HG03095 (cell line): ENCODE data around the gene KCNJ10.
A peak's percentile ranks its signal among the peaks of the same experiment; 100 is the strongest.
"Not testable (repeated sequence)": the region's sequence is repeated elsewhere in the genome, so short reads cannot be mapped to it uniquely, and the experiment has no call there.

Source experiments
- ATAC-seq: cut with Tn5 transposase; IDR thresholded peaks from one replicate; pipeline ENCODE4 v1.9.1; 2021; ENCODE audit warnings: moderate library complexity; ENCODE audit not compliant: unreplicated experiment

Gene KCNJ10

GRCh38 chr1:160062230-160062532, 7.8 kb downstream of the KCNJ10 start:
- ATAC-seq, result no peak

GRCh38 chr1:160061369-160062229, 8.4 kb downstream of the KCNJ10 start:
- ATAC-seq, result no peak

DNA sequence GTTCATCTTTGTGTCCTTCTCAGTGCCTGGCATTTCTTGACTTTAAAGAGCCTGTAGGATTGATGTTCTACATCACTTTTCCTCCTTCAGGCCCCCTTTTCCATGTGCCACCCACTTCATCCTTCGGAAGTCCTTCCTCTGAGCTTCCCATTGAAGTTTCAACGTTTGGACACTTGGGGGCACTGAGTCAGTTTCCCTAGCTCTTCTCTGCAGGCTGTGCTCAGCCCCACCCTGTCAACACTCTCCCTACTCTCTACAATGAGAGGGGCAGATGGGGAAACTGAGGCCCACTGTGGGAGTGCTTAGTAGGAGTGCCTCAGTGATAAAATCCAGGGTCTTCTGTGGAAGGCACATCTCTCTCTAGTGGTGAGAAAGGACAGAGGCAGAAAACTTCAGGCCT, 11.9 kb downstream of the KCNJ10 start:
- no peak for ATAC-seq

DNA sequence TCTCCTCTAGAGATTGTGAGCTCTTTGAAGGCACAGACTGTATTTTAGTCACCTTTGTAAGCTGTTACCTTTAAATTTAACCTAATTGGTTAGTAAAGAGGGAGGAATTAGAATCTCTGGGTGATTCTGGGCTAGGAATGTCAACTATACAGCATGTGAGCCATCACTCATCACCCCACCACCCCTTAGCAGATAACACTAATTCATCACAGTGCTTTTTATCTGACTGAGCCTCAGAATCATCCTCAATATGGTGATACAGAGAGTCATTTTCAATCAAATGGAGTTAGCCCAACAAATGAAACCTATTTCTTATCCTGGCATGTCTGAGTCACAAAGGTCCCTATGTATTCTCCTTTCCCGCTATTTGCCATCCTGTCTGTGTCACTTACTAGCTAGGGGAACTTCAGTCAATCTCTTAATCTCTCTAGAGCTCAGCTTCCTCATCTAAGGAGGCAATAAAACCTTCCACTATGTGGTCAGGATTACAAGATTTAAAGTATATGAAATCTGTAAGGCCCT, 13.3 kb downstream of the KCNJ10 start:
- no peak for ATAC-seq

- no peak for ATAC-seq
These were observed 16.2 kb downstream of the KCNJ10 start for GRCh38 chr1:160053548-160054365.

- no peak for ATAC-seq
These were observed 17.0 kb downstream of the KCNJ10 start for GRCh38 chr1:160052936-160053335.

GRCh38 chr1:160050619-160051018, 19.3 kb downstream of the KCNJ10 start:
- no peak for ATAC-seq

- not testable (repeated sequence) for ATAC-seq
These were observed 19.8 kb downstream of the KCNJ10 start for GRCh38 chr1:160050182-160050581.

DNA sequence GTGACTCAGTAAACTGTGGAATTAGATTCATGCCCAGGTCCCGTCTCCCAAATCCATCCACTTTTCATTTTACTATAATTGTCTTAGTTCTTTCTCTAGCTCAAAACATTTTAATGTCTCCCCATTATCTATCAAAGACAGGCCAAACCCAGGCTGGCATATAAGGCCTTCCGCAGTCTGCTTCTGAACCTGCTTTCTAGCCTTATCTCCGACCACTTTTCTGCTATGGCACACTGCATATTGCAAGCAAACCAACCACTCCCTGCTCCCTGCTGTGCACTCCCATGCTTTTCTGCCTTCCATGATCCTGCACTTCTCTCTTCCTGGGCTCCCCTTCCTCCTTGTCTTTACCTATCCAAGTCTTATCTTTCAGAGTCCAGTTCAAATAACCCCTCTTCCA, 20.9 kb downstream of the KCNJ10 start:
- ATAC-seq, result no peak

DNA sequence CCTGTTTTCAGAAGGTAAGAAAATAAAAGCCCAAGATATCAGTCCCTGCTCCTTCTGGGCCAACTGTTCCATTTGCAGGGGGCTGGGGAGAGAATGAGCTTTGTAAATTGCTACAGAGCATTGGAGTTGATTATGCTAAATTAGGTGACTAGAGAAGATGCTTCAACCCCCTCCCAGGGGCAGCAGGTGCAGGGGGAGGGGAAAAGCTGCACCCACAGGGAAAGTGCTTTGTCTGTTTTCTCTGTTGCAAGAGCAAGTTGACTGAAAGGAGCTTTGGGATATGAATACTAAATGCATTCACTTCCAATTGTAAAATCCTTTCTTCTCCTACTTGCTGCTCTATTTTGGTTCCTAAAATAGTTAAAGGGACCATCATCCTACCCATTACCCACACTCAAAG, 21.6 kb downstream of the KCNJ10 start:
- ATAC-seq, result no peak

GRCh38 chr1:160047111-160047991, 22.6 kb downstream of the KCNJ10 start:
- no peak for ATAC-seq

DNA sequence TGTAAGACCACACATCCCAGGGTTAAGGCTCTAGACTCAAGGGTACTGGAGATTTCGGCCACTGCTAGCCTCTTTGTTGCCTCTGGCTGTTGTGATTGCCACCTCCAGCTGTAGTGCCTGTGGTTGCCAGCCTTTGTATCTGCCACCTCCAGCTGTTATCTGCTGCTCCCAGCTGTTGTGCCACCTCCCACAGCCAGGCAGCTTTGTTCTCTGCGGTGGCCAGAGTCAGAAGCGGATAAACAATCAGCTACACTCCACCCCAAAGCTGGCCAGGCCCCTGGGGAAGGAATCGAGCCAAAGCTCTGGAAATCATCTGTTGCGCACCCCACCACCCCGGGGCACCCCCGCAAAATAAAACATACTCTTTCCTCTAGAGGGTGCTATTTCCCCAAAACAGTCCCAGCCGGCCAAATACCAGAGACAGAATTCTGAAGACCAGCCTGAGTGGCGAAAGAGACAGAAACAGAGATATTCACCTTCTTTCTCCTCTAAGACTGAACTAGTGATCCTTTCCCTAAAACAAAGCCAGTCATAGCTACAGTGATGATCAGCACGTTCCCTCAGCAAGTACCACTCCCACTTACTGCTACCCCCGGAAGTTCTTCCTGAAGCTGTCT, 23.4 kb downstream of the KCNJ10 start:
- ATAC-seq, result peak; percentile 68

DNA sequence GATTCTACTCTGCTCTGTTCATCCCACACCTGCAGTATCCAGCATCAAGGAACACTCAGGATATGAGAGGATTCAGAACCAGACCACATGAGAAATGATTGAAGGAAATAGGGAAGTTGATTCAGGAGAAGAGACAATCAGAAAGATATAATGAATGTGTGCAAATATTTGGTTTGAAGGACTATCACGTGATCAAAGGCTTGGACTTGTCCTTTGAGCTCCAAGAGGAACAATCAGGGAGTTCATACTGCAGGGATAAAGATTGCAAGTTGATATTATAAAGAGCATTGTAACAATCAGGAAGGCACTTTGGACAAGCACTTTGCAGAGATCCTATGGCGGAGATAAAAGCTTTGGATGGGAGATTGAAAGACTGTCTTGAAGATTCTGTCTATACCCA, 24.3 kb downstream of the KCNJ10 start:
- no peak for ATAC-seq

GRCh38 chr1:160043543-160043942, 26.4 kb downstream of the KCNJ10 start:
- ATAC-seq, result no peak

DNA sequence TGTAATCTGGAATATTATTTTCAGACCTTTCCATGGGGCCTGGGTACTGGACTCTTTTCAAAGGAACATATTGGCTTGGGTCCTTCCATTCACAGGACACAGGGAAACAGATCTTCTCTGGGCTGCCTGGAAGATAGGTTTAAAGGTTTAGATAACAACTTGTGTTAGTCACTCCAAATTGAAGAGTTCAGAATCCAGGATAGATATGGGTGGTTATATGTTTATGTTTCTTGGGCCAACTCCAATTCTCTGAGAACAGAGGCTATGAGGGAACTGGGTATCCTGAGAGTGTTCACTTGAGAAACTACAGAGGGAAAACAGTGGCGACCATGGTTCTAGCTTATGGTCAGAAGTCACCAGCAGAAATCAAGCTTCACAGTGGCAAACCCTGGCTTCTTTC, 29.5 kb downstream of the KCNJ10 start:
- ATAC-seq, result no peak

DNA sequence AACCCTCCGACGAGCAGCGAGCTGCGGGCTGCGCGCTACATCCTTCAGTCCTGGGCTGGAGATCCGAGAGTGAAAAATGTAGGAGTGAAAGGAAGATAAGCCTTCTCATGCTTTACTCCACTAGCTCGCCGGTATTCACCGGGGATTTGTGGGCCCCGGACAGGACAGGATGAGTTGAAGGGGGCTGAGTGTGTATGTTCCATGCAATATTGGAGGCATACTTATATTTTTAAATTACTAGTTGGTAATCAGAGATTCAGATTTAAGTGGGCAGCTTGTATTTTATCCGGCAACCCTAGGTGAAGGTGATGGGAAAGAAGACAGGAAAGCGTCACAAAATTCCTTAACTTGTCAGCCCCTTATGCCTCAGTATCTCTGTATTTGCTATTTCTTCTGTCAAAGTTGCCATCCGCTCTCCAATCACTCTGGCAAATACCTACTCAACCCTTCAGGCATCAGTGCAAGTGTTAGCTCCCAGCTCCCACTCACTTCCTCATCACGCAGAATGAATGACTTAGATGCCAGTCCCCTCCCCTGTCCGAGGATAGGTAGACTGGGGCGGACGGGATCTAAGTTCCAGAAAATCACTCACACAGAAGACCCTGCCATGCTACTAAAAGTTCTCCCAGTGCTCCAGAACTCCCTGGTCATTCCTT, 37.7 kb downstream of the KCNJ10 start:
- peak; percentile 17 for ATAC-seq

GRCh38 chr1:160031365-160032164, 38.4 kb downstream of the KCNJ10 start, which contains the start of gene PIGM:
PIGM (minus strand) TSS chr1:160031990; CDS start chr1:160031739, 251 bp downstream.
- peak; percentile 92 for ATAC-seq

DNA sequence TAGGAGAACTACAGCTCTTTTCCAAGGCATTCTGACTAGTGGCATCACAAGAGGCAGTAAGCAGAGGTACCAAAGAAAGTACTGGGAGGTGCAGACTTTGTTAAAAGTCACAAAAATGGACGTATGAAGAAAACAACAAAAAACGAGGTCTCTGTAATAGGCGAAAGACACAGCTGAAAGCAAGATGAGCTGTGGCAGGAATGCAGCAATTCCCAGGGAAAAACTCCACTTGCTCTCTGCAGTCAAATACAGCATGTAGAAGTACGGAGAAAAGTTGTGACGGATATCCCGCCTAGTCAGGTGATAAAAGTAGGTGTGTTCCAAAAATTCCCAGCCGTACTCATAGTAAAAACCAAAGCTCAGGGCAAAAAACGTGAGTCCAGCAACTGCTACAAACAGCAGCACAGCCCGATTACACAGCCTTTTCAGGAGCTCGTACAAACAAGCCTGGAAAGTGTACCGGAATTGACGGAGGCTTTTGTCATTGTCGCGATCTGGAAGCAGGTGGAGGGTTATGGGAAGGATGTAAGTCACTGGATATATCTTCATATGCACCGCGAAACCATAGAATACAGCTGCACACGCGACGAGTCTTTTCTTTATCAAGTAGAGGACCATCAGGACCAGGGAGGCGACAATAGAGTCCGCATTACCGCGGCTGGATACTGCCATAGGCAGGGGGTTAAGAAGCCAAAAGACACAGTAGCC, 39.1 kb downstream of the KCNJ10 start:
- no peak for ATAC-seq

- no peak for ATAC-seq
These were observed 41.5 kb downstream of the KCNJ10 start for GRCh38 chr1:160028426-160028825.
